GM21576 (cell line): ENCODE data around the gene ANKRD13A.
A peak's percentile ranks its signal among the peaks of the same experiment; 100 is the strongest.
"Not testable (repeated sequence)": the region's sequence is repeated elsewhere in the genome, so short reads cannot be mapped to it uniquely, and the experiment has no call there.

Source experiments
- ATAC-seq: cut with Tn5 transposase; IDR thresholded peaks from one replicate; pipeline ENCODE4 v1.9.1; 2021; ENCODE audit warnings: mild to moderate bottlenecking, moderate library complexity; ENCODE audit not compliant: unreplicated experiment

The ANKRD13A gene

GRCh38 chr12:109983432-109984142, 15.6 kb upstream of the ANKRD13A start:
- ATAC-seq = no peak

- ATAC-seq = not testable (repeated sequence)
Measured at GRCh38 chr12:109986236-109986635, 13.0 kb upstream of the ANKRD13A start.

DNA sequence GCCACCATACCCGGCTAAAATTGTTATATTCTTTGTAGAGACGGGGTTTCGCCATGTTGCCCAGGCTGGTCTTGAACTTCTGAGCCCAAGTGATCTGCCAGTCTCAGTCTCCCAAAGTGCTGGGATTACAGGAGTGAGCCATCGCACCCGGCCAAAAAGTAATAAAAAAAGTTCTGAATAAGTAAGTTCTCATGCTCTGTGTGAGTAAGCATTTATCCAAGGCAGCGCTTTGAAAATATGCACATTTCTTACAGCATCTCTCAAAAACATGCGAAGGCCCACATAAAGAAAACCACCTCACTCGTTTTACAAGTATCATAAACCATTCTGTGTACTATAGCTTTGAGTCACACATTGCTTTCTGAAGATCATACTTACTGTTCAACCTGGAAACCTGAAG, 11.6 kb upstream of the ANKRD13A start:
- no peak for ATAC-seq

GRCh38 chr12:109988274-109988673, 11.0 kb upstream of the ANKRD13A start:
- ATAC-seq = no peak

DNA sequence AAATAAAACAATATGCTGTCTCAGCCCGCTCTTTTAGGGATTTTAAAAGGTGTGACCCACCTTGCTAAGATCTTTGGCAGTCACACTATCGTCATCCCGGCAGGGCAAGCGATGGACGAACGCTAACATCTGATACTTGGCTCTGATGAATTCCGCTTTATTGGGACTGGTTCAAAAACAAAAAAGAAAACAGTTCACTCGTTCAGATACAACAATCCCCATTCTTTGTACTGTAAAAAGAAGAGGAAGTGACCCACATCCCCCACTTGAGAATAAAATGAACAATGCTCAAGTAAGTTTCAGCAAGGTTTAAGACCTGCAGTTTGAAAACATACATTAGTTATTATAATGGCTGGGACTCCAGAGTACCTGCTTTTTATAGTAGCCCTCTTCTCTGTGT, 10.3 kb upstream of the ANKRD13A start:
- ATAC-seq = no peak

- no peak for ATAC-seq
Measured at GRCh38 chr12:109989380-109989779, 9.8 kb upstream of the ANKRD13A start.

- no peak for ATAC-seq
Measured at GRCh38 chr12:109991586-109991985, 7.6 kb upstream of the ANKRD13A start.

- ATAC-seq = no peak
Measured at GRCh38 chr12:109993091-109993490, 6.1 kb upstream of the ANKRD13A start.

GRCh38 chr12:109994401-109995175, 4.6 kb upstream of the ANKRD13A start:
- no peak for ATAC-seq

DNA sequence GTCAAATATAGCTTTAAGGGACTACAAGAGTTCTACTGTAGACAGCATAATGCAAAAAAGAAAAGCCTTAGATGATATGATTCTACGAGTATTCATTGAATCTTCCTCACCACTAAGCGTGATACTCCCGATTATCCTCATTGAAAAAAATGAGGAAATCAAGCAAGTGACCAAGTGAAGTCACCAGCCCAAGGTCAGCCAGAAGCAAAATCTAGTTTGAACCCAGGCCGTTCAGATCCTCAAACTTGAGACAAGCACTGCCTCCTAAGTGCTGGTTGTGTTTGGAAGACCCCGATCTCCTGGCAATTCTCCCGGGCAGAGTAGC, 3.9 kb upstream of the ANKRD13A start:
- no peak for ATAC-seq

DNA sequence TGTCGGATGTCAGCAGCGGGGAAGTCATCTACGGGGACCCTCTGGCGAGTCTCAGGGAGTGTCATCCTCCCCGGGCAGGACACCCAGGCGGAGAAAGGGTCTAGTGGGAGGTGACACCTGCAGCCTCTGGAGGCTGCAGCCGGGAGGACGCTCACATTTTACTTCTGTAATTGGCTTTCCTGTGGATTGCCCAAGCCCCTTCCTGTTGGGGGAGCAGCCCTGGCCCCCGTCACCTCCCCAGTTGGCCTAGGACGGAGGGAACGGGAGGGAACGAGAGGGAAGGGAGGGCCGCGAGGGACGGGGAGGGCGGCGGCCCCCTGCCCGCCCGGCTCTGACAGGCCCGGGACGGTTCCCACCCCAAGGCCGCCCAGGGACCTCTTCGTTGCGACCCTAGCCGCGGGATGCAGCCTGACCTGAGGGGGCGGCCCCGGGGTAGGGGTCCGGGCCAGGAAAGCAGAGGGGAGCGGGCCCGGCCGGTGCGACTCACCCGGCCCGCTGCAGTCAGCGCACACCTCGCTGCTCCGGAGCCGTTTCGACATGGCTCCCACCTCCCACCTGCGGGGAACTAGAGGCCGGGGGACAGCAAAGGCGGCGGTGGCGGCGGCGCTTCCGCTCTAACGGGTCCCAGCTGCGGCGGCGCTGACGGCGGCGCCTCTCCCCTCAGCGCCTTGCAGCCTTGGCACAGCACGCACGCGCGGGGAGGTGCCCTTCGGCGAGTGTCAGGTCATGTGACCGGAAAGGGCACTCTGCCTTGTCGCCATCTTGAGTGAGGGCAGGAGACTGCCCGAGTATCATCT, 3.3 kb upstream of the ANKRD13A start, which contains the start of gene GIT2:
TSS of gene GIT2 (minus strand) at position 683 of the 797 bp plus-strand sequence. CDS start at position 539, 144 bp downstream.
- ATAC-seq = peak; percentile 54

DNA sequence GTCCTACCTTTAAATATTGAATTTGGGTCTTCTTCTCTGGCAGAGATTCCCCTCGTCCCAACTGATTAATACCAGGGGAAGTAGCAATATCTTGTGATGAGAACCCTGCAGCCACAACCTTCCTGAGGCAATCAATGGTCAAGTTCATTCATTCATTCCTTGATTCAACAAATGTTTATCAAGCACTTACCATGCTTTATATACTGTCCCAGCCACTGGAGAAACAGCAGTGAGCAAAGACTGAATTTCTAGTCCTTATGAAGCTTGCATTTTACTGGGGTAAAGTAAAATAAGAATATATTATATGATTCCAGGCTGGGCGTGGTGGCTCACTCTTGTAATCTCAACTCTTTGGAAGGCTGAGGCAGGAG, 2.8 kb upstream of the ANKRD13A start:
- ATAC-seq = no peak

GRCh38 chr12:109997393-109997792, 1.8 kb upstream of the ANKRD13A start:
- ATAC-seq = no peak

- no peak for ATAC-seq
Measured at GRCh38 chr12:109998241-109998903, 858 bp upstream of the ANKRD13A start.

DNA sequence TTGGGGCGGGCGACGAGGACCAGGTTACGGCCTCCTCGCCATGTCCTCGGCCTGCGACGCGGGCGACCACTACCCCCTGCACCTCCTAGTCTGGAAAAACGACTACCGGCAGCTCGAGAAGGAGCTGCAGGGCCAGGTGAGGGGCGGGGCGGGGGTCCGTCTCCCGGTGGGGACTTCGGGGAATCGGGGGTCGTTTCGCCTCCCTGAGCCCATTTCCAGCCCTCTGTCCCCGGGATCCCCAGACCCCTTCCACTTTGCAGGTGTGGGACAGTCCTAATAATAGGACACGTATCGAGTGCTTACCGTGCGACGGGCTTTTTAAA, 380 bp downstream of the ANKRD13A start:
- no peak for ATAC-seq

DNA sequence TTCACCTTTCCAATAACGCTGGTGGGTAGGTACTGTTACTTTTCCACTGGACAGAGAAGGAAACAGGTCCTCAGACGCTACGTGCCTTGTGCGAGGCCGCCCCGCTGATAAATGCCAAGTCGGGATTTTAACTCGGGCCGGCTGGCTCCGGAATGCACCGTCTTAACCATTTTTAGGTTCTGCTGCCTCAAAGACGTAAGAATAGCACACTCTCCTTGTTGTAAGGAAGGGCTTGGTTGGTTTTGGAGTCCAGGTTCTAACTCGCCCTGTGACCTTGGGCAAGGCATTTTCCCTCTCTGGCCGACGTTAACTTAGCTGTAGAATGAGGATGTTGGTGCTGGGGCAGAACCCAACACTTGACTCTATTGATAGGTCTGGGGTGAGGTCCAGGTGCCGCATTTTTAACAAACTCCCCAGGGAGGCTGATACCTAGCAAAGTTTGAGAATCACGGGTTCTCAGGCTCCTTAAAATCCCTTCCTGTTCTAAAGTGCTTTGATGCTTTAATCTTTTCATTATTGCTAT, 814 bp downstream of the ANKRD13A start:
- no peak for ATAC-seq

GRCh38 chr12:110001596-110001995, 2.4 kb downstream of the ANKRD13A start:
- ATAC-seq = no peak

DNA sequence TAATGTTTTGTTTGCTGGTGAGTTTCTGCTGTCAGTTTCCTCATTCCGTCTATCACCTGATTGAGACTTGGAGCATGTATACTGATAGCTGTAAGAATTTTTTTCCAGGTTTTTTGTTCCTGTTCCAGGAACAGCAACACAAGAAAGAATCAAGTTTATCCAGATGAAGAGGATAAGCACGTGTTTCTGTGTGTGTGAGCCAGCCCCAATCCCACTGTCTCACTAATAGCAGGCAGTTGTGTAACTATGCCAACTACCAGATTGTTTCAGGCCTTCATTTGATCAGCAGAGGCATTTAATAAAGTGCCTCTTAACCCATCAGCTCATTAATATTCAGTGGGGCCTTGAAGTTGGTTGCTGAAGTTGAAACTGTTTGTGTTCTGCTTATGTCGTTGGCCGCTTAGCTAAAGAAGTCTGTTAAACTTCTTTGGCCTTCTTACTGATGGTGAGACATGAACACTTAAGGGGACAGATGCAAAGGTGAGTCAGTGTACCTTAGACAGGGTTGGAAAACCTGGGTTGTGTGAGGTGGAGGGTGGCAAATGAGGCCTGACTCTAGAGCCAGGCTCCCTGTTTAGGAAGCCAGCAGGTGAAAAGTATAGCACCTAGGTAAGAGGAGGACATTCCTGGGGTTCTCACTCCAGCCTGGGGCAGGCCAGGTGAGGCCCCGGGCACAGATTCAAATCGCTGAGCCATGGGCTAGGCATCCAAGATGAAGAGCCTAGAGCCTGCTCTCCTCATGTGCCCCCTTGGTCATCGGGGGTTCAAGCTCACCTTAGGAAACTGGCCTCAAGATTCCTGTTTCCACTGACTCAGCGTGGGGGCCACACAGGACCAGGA, 3.7 kb downstream of the ANKRD13A start:
- no peak for ATAC-seq

DNA sequence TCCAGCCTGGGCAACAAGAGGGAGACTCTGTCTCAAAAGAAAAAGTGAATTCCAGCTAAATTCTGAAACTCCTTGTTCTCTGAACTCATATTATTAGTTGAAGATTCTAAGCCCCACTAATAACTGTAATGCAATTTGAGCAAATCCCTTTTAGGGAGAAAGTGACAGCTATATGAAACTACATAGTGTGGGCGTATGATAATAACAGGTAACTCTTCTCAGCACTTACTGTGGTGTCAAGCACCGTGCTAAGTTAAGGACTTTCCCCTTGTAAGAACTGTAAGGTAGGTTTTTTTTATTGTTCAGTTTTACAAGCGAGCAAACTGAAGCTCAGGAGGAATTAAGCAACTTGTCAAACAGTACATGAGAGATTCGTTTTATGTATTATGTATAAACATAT, 5.4 kb downstream of the ANKRD13A start:
- ATAC-seq = peak; percentile 47

GRCh38 chr12:110005319-110005973, 6.2 kb downstream of the ANKRD13A start:
- peak; percentile 57 for ATAC-seq
